Measurements from ENCODE around the gene ELOA. TPM values are rescaled to one million over a fixed set of nuclear protein-coding genes. Genes with fewer than 3 reads are reported as not detected.

ELOA gene
- total and polyA plus RNA-seq, 2 donors (not counting 1 experiment from before 2014, with no cell fraction given), result 12.9 to 56.6 TPM

- H3K4me1 ChIP-seq (ENCODE audit: control insufficient read depth in 2 of 2, insufficient read depth in 2 of 2, low read length in 2 of 2), result peaks cover 17 to 27% of the 10 kb centered on the region in 2 donors
- no peak overlapping the region for H3K9ac ChIP-seq (ENCODE audit: low read length)
- Mint-ChIP-seq H3K9me3 (ENCODE audit: insufficient read depth) (no peaks in the 10 kb centered on the region), H3K4me1 (peaks cover 20% of the 10 kb centered on the region), H3K27ac (no peak overlapping the region), H3K27me3 (no peaks in the 10 kb centered on the region), H3K4me3 (no peak overlapping the region)
- no peak overlapping the region for H2AFZ ChIP-seq (ENCODE audit: insufficient read depth, low read depth, low read length, poor library complexity, severe bottlenecking)
- H3K36me3 ChIP-seq (replicated peaks in 1 of 2; ENCODE audit: control extremely low read depth in 1 of 2, control insufficient read depth in 1 of 2, extremely low read depth in 1 of 2, insufficient read depth in 2 of 2, low read length in 1 of 2), result peaks cover 0 to 21% of the 10 kb centered on the region in 2 experiments
- 95% methylated on average over 12 of the region's 17 CpGs for WGBS (ENCODE audit: insufficient coverage)
- ATAC-seq (ENCODE audit: low read depth) (no peak), DNase-seq (no peak)
- no peaks in the 10 kb centered on the region for H3K27me3 ChIP-seq (replicated peaks in 1 of 4; ENCODE audit: control extremely low read depth in 1 of 4, control insufficient read depth in 3 of 4, insufficient read depth in 4 of 4, low read length in 3 of 4)
- peaks cover 6% of the 10 kb centered on the region for H3K79me2 ChIP-seq (ENCODE audit: control insufficient read depth, insufficient read depth, low read length)
- H3K9me3 ChIP-seq (ENCODE audit: control extremely low read depth in 1 of 3, control insufficient read depth in 2 of 3, insufficient read depth in 1 of 3, low read length in 2 of 3), result peaks cover 0 to 3% (median 0%) of the 10 kb centered on the region in 3 donors
- intact Hi-C loops (cut with micrococcal nuclease), result no loop called here
- no peaks in the 10 kb centered on the region for H4K20me1 ChIP-seq (ENCODE audit: control insufficient read depth, insufficient read depth, low read length, poor library complexity, severe bottlenecking)
- no peak overlapping the region for H3K27ac ChIP-seq (ENCODE audit: low read length in 2 of 2)
- TF ChIP-seq, protein P1, sequence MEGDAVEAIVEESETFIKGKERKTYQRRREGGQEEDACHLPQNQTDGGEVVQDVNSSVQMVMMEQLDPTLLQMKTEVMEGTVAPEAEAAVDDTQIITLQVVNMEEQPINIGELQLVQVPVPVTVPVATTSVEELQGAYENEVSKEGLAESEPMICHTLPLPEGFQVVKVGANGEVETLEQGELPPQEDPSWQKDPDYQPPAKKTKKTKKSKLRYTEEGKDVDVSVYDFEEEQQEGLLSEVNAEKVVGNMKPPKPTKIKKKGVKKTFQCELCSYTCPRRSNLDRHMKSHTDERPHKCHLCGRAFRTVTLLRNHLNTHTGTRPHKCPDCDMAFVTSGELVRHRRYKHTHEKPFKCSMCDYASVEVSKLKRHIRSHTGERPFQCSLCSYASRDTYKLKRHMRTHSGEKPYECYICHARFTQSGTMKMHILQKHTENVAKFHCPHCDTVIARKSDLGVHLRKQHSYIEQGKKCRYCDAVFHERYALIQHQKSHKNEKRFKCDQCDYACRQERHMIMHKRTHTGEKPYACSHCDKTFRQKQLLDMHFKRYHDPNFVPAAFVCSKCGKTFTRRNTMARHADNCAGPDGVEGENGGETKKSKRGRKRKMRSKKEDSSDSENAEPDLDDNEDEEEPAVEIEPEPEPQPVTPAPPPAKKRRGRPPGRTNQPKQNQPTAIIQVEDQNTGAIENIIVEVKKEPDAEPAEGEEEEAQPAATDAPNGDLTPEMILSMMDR (IDR thresholded peaks at IDR 0.05), result no peak
- no peak for TF ChIP-seq EZH2 (IDR thresholded peaks at IDR 0.05; ENCODE audit: borderline replicate concordance, insufficient read depth, low read depth, low read length, poor library complexity, severe bottlenecking)
- H3K4me3 ChIP-seq (ENCODE audit: control extremely low read depth in 1 of 5, extremely low read depth in 1 of 5, insufficient read depth in 1 of 5, low read depth in 2 of 5, low read length in 4 of 5), result no peak overlapping the region
- no peak overlapping the region for H3K4me2 ChIP-seq (replicated peaks; ENCODE audit: low read depth, low read length, poor library complexity, severe bottlenecking)
- POLR2A ChIA-PET, result interaction anchor here (0.6 kb wide), 1 partner anchor 52 kb away, joined by 5 read pairs; no protein-coding TSS in a partner anchor
- CTCF ChIA-PET, result interaction anchor here (1.4 to 3.3 kb wide), 2 partner anchors 13 to 25 kb away, joined by 3 to 28 read pairs; no protein-coding TSS in a partner anchor
Measured at GRCh38 chr1:23796466-23797271, 53.4 kb downstream of the ELOA start.
